HPDE6-E6E7 (cell line): Measurements from ENCODE around the gene CPNE6.
A peak's percentile ranks its signal among the peaks of the same experiment; 100 is the strongest.

Experiments used
- DNase-seq: peaks from one replicate; pipeline ENCODE4 v3.0.0; 2011; ENCODE audit warnings: missing footprints; ENCODE audit errors: extremely low spot score

The CPNE6 gene

GRCh38 chr14:24086193-24086955, 15.0 kb downstream of the CPNE6 start:
- no peak for DNase-seq

DNA sequence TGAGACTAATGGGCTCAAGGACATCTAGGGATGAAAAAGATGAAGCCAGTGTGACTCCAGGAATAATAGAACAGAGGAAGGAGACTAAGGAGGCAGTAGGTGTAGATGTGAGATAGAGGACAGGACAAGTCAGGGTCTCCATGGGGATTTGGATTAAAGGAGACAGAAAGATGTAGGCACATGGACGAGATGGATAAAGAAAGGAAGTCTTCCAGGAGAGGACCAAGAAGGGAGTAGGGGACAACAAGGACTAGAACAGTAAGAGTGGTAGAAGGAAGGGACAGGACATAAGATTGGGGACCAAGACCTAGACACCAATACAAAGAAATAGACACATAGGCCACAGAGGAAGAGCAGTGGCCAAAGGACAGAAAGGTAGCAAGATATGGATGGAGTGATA, 15.6 kb downstream of the CPNE6 start:
- no peak for DNase-seq

DNA sequence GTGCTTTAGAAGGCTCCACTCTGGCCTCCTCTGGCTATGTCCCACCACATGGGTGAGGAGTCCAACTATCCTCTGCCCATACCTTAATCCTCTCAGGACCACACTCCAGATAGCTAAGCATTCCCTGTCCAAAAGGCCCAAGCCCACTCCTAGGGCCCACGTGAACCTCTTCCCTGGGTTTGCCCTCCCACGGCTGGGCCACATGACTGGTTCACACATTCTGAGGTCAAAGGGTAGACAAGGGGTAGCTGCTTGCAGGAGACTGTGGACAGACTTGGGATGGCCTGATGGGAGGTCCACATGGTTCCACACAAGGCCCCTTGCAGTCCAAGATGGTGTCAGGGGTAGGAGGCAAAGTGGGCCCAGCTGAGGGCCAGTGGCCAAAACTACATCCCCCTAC, 16.7 kb downstream of the CPNE6 start:
- DNase-seq = no peak

GRCh38 chr14:24089890-24090289, 18.5 kb downstream of the CPNE6 start:
- DNase-seq = no peak

DNA sequence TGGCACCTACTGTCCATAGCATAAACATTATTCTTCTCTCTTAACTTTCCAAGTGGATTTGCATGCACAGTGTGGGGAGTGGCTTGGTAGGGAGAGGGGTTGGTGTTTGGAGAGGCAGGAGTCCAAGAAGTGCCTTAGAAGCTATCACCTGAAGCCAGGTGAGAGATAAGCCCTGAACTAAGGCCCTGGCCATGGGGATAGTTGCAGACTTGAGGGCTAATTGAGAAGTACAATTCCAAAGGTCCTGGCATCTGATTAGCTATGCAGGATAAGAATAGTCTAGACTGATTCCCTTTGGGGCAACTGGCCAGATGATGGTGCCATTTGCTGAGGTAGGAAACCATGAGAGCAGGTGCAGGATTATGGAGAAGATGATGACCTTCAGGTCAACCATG, 20.7 kb downstream of the CPNE6 start:
- no peak for DNase-seq

GRCh38 chr14:24092505-24093206, 21.3 kb downstream of the CPNE6 start:
- no peak for DNase-seq

DNA sequence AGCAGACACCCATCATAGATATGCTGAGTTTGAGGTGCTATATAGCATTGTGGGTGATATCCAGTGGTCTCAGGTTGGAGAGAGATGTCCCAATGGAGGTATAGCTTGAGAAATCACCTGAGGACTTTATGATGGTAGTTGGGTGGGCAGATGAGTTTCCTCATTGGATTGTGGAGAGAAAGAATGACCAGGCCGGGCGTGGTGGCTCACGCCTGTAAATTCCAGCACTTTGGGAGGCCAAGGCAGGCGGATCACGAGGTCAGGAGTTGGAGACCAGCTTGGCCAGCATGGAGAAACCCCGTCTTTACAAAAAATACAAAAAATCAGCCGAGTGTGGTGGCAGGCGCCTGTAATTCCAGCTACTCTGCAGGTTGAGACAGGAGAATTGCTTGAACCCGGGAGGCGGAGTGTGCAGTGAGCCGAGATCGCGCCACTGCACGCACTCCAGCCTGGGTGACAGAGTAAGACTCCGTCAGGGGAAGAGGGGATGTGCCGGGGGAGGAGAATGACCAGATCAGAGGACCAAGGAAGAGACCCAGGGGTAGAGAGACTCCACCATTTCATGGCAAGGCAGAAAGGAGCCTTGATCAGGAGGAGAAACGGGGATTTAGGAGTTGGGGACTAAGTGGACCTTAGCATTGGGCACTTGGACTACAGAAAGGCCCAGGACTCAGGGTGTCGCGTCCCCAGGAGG, 22.0 kb downstream of the CPNE6 start:
- DNase-seq = no peak

DNA sequence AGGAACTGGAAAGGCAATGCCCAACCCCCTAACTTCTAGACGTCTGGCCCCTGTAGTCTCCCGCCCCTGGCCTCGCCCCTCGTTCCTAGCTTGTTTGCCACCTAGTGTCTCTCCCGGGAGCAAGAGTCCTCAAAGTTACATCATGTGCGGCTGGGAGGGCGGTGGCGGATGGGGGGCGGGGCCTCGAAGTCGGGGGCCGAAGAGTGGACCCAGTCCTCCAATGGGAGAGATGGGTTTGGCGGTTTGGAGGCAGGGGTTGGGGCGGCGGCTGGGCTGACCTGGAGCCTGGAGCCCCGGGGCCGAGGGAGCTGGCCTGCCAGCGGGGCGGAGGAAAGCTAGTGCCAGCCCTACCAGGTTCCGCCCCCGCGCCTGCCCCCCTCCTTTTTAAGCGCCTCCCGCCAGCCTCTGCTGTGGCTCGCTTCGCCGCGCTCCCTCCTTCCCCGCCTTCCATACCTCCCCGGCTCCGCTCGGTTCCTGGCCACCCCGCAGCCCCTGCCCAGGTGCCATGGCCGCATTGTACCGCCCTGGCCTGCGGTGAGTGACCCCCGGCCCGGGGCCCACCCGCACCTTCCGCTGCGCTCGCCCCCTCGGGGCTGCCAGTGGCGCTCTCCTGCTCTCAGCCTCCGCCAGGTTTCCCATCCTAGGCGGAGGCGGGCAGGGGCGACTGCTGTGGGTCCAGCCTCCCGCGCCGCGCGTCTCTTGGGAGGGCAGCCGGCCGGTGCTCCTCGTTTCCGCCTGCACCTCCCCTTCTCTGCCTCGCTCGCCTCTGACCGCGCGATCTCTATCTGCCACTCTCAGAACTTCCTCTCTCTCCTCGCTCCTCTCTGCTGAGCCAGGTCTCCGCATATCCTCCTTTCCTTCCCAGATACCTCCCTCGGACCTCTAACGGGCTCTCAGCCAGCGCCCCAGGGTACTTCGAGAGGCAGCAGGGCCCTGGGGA, 22.8 kb downstream of the CPNE6 start, which contains the start of gene PCK2:
TSS of gene PCK2 (plus strand) at position 411 of the 940 bp plus-strand sequence. CDS start at position 506, 95 bp downstream.
- DNase-seq = peak; percentile 97

DNA sequence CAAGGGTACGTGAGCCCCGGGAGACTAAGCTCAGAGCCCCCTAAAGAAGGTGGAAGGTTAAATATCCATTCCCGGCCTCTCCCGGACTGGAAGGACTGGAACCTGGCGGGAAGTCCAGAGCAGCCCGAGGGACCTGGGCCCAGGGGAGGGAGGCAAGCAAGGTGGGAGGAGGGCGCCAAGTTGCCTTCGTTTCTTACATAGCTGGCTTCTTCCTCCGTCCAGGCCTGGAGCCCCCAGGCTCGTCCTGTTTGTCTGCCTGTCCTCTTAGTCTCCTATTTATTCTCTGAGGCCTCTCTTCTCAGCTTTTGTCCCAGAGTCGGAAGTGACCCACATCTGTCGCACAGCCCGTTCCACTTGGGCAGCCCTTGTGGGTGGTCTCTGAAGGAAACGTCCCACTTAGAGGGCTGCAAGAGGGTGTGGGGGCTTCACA, 23.5 kb downstream of the CPNE6 start:
- no peak for DNase-seq

GRCh38 chr14:24095271-24096068, 24.1 kb downstream of the CPNE6 start:
- DNase-seq = no peak

DNA sequence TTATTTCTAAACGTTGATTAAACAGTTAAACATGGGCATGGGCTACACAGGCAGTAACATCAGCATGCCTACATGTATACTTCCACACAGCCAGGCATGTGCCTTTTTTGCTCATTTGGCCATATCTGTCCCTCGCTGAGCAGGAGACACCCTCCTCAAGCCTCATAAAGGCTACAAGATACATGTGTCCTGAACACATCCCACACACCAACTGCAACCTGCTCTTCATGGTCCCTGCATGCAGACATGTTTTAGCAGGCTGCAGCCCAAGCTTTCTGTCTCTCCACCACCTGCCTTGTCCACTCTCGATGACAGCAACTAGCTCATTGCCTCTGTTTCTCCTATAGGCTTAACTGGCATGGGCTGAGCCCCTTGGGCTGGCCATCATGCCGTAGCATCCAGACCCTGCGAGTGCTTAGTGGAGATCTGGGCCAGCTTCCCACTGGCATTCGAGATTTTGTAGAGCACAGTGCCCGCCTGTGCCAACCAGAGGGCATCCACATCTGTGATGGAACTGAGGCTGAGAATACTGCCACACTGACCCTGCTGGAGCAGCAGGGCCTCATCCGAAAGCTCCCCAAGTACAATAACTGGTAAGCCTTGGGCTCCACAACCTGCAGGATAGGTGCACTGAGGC, 25.3 kb downstream of the CPNE6 start:
- no peak for DNase-seq

DNA sequence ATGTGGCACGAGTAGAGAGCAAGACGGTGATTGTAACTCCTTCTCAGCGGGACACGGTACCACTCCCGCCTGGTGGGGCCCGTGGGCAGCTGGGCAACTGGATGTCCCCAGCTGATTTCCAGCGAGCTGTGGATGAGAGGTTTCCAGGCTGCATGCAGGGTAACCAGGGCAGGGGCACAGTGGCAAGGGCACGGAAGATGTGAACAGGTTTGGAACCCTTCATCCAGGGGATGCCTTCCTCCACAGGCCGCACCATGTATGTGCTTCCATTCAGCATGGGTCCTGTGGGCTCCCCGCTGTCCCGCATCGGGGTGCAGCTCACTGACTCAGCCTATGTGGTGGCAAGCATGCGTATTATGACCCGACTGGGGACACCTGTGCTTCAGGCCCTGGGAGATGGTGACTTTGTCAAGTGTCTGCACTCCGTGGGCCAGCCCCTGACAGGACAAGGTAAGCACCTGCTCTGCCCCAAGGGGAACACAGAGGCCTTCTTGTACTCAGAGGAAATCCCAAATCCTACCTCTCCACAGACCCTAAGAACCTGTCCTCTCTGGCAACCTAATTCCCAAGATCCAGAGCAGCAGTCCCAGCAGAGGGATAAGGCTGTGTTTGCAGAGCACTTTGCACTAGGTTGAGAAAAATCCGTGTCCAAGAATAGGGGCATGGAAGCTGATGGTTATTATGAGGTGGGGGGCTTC, 27.0 kb downstream of the CPNE6 start:
- no peak for DNase-seq

DNA sequence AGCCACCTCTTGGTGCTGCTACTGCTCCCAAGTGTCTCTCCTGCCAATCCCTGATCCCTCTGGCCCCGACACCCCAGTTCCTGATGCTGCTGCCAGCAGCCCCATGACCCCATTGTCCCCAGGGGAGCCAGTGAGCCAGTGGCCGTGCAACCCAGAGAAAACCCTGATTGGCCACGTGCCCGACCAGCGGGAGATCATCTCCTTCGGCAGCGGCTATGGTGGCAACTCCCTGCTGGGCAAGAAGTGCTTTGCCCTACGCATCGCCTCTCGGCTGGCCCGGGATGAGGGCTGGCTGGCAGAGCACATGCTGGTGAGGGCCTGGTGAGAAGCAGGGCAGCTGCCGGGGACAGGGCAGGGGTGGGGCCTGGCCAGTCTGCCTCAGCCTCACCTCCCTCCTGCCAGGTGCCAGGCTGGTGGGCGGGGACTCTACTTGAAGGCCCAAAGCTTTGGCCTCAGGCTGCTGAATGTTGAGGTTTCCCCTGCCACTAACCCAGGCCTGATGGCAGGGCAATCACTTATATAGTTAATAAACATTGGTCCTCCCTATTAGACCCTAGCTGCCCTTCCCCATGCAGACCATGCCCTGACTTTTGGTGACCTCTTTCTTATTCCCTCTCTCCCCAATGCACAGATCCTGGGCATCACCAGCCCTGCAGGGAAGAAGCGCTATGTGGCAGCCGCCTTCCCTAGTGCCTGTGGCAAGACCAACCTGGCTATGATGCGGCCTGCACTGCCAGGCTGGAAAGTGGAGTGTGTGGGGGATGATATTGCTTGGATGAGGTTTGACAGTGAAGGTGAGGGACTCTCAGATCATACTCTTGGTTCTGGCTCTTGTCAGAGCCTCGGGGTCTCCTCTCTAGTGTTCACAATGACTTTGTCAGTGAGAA, 27.8 kb downstream of the CPNE6 start:
- no peak for DNase-seq

- DNase-seq = no peak
These were observed 29.0 kb downstream of the CPNE6 start for GRCh38 chr14:24100197-24100981.

- no peak for DNase-seq
These were observed 29.7 kb downstream of the CPNE6 start for GRCh38 chr14:24100982-24101494.

DNA sequence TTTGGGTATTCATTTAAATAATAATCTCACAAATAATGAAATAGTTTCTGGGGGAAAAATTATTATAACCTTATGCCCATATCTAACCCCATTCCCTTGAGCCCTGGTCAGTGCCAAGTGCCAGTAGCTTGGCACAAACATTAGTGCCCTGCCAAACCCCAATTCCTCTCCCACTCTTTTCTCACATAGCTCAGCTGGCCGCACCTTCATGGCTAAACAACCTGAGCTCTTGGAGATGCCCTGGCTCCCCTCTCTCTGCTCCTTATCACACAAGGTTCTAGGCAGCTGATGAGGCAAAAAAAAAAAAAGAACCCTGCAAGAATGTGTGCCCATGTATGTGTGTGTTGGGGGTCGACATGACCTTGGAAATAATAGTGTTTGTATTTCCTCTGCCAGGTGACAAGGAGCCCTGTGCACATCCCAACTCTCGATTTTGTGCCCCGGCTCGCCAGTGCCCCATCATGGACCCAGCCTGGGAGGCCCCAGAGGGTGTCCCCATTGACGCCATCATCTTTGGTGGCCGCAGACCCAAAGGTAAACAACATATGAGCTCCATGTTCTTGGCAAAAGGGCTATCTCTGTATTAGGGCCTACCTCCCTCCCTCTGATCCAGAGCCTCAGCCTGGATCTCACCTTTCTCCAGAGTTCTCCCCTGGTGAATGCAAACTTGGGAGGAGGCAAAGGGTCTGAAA, 31.1 kb downstream of the CPNE6 start:
- DNase-seq = no peak

GRCh38 chr14:24103451-24103850, 32.1 kb downstream of the CPNE6 start:
- DNase-seq = no peak
